ENCODE results near the gene MALAT1.

DNA sequence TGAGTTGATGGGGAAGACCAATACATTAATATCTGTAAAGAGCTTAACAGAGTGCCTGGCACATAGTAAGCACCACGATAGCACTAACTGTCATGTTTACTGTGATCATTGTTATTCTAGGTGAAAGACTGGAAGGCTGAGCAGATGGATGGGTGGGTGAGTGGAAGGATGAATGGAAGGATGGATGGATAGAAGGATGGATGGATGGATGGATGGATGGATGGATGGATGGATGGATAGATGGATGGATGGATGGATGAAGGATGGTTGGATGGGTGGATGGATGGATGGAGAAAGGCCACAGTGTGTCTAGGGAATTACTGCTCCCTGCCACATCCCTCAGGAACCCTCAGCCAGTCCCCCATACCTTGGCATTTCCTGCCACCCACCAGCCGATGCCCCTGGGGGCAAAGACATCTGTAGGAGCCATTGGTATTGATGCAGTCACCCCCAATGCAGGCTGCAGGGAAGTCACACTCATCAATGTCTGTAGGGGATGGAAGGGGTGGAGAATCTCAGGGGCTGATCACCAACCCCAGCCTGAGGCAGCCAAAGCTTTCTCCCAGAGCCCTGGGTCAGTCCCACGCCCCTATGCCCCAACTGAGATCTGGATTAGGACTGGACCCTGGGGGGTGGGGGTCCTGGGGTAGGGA lies 44.0 kb downstream of the MALAT1 start:
- TF ChIP-seq EZH2 (IDR thresholded peaks at IDR 0.05) = no peak
- TF ChIP-seq, protein P1, sequence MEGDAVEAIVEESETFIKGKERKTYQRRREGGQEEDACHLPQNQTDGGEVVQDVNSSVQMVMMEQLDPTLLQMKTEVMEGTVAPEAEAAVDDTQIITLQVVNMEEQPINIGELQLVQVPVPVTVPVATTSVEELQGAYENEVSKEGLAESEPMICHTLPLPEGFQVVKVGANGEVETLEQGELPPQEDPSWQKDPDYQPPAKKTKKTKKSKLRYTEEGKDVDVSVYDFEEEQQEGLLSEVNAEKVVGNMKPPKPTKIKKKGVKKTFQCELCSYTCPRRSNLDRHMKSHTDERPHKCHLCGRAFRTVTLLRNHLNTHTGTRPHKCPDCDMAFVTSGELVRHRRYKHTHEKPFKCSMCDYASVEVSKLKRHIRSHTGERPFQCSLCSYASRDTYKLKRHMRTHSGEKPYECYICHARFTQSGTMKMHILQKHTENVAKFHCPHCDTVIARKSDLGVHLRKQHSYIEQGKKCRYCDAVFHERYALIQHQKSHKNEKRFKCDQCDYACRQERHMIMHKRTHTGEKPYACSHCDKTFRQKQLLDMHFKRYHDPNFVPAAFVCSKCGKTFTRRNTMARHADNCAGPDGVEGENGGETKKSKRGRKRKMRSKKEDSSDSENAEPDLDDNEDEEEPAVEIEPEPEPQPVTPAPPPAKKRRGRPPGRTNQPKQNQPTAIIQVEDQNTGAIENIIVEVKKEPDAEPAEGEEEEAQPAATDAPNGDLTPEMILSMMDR (IDR thresholded peaks at IDR 0.05) = no peak
- TF ChIP-seq EZH2phosphoT487 (IDR thresholded peaks at IDR 0.05) = no peak

Data from neural progenitor cell (in vitro differentiated cells).